ENCODE results near the gene DSG2. TPM values are rescaled to one million over a fixed set of nuclear protein-coding genes. Genes with fewer than 3 reads are reported as not detected.

DSG2 gene
- total RNA-seq, 1 donor from 2014 or later = 0.33 TPM

DNA sequence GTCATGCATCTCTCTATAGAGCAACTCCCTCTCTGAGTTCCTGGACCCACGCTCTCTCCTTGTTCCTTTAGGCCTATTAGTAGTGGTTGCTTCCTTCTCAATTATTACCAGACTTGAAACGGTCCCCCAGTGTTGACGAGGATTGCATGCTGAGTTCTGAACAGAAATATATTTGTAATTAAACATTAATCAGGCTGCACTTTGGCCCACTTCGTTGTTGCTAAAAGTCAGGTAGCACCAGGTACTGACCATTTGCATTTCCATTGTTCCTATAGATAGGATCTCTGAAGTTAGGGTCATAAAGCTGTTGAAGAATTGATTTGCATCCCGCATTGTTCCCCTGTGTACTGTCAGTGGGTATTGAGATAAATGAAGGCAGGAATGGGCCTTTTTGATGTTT lies 56.8 kb downstream of the DSG2 start:
- Mint-ChIP-seq H3K9me3 (no peaks in the 10 kb centered on the region), H3K4me1 (no peaks in the 10 kb centered on the region), H3K36me3 (ENCODE audit: low read depth) (no peaks in the 10 kb centered on the region), H3K27ac (no peak overlapping the region), H3K27me3 (peaks cover 9% of the 10 kb centered on the region), H3K4me3 (no peak overlapping the region)
- intact Hi-C loops (cut with micrococcal nuclease) = loop anchor here (5.0 kb wide), 1 partner anchor 403 kb away; no protein-coding TSS in a partner anchor
- DNase-seq = no peak

DNA sequence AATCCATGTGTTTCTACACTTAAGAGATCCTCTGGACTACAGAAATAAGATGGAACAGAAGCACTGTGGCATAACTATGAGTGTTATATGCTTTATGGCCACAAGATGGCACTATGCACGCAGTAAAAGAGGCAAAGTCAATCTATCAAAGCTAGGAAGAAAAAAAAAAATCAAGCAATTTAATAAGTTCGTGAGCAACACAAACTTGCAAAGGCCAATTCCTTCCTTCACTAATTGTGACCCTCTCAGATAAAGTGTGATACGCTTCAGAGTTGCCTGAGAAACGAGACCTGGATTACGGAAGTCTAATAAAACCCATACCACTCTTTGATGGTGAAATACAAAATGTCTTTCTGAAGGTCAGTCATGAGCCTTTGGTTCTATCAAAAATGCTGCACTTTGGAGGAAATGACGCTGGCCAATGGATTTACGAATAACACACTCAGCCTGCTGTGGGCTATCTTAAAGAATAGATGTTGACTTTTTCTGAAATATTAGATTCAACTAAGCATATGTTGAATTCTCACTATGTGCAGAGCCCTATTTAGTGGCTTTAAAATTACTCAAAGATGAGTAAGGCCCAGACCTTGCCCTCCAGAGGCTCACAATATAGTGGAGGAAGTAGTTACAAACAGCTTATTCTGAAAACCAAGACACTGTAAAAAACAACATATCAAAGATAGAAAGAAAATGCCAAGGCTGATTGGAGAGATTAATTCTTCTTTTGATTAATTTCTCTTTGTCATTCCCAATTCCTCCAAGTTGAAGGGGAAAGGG lies 58.2 kb downstream of the DSG2 start:
- H3K4me1 Mint-ChIP-seq = no peaks in the 10 kb centered on the region
- H3K4me3 Mint-ChIP-seq = no peak overlapping the region
- intact Hi-C loops (cut with micrococcal nuclease) = loop anchor here (1.0 to 5.0 kb wide), 3 partner anchors 166 to 401 kb away; no protein-coding TSS in a partner anchor
- H3K9me3 Mint-ChIP-seq = no peaks in the 10 kb centered on the region
- no peaks in the 10 kb centered on the region for H3K36me3 Mint-ChIP-seq (ENCODE audit: low read depth)
- peak; percentile 85 for DNase-seq
- H3K27me3 Mint-ChIP-seq = peaks cover 9% of the 10 kb centered on the region
- no peak overlapping the region for H3K27ac Mint-ChIP-seq

DNA sequence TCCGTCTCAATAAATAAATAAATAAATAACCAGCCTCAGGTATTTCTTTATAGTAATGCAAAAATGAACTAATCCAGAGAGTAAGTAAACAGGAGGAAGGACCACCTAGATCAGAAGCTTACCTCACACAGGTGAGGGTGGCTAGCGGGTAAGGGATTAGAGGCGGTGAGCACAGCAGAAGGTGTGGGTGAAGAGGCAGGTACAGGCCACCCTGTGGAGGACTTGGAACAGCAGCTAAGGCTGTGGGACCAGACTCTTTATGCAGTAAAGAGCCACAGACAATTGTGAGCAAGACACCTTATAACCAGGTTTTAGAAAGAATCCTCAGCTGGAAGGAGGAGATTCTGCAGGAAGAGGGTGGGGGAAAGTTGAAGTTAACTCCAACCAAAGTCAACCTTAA lies 59.5 kb downstream of the DSG2 start:
- Mint-ChIP-seq H3K4me1 (no peaks in the 10 kb centered on the region), H3K27me3 (peaks cover 9% of the 10 kb centered on the region), H3K36me3 (ENCODE audit: low read depth) (no peaks in the 10 kb centered on the region), H3K4me3 (no peak overlapping the region), H3K27ac (no peak overlapping the region), H3K9me3 (no peaks in the 10 kb centered on the region)
- no peak for DNase-seq
- intact Hi-C loops (cut with micrococcal nuclease) = loop anchor here (5.0 kb wide), 1 partner anchor 400 kb away; no protein-coding TSS in a partner anchor

DNA sequence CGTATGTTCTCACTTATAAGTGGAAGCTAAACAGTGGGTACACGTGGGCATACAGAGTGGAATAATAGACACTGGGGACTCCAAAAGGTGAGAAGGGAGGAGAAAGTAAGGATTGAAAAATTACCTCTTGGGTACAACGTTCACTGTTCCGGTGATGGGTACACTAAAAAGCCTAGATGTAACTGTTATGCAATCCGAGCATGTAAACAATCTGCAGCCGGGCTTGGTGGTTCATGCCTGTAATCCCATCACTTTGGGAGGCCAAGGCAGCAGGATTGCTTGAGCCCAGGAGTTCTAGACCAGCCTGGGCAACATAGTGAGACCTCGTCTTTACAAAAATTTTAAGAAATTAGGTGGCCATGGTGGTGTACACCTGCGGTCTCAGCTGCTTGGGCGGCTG lies 60.6 kb downstream of the DSG2 start:
- intact Hi-C loops (cut with micrococcal nuclease) = loop anchor here (5.0 kb wide), 1 partner anchor 399 kb away; no protein-coding TSS in a partner anchor
- H3K4me3 Mint-ChIP-seq = no peak overlapping the region
- H3K4me1 Mint-ChIP-seq = no peaks in the 10 kb centered on the region
- no peak for DNase-seq
- H3K27ac Mint-ChIP-seq = no peak overlapping the region
- no peaks in the 10 kb centered on the region for H3K36me3 Mint-ChIP-seq (ENCODE audit: low read depth)
- H3K9me3 Mint-ChIP-seq = no peaks in the 10 kb centered on the region
- peaks cover 9% of the 10 kb centered on the region for H3K27me3 Mint-ChIP-seq

DNA sequence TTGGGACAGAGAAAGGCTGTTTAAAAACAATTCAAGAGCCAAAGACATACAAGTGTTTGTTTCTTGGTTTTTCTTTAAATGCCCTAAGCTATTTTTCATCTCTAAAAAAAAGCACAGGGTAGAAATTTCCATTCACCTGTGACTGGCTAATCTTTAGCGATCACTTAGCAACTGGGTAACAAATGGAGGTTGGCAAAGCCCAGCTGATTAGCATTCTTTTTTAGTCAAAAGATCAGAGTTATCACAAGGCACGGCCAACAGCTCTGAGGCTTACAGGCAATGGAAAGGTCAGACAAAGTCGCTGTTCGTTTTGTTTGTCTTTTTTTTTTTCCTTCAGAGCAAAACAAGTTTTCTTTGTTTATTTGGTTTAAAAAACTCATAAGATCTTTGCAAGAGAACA lies 64.7 kb downstream of the DSG2 start:
- Mint-ChIP-seq H3K4me1 (no peaks in the 10 kb centered on the region), H3K4me3 (no peak overlapping the region), H3K27me3 (peaks cover 4% of the 10 kb centered on the region), H3K9me3 (no peaks in the 10 kb centered on the region), H3K36me3 (ENCODE audit: low read depth) (no peaks in the 10 kb centered on the region), H3K27ac (no peak overlapping the region)
- no peak for DNase-seq
- intact Hi-C loops (cut with micrococcal nuclease) = no loop called here

DNA sequence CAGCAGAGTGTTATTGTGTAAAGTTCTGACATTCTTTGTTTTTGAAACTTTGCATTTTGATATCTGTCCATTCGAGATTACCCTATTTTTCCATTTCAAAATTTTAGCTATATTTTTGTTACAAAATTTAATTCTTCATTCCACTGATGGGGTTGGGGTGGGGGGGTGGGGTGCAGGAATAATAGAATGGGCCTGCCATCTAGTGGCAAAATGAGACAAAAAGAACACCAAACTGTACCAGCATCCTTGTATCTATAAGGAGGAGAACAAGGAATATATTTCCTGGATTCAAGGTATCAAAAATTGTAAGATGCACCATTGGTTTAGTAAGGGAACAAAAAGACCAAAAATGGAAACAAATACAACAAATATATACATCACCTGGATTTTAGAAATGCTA lies 65.8 kb downstream of the DSG2 start:
- intact Hi-C loops (cut with micrococcal nuclease) = no loop called here
- no peak overlapping the region for H3K27ac Mint-ChIP-seq

DNA sequence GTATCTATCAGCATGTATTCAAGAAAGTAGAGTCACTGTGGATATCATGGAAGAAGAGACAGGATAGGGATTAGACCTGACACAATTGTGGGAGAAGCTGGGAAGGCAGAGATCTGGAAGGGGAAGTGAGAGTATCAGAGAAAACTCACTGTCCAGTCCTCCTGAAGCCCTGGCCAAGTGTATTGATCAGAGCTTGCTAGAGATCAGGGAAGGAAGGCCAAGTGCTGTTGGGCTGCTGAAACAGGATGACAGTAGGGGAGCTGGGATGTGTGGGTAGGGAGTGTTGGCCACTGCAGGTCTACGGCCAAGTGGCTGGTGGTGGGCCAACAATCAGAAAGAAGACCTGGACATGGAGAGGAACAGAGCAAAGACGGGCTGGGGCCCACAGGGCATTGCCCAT lies 67.4 kb downstream of the DSG2 start:
- Mint-ChIP-seq H3K36me3 (ENCODE audit: low read depth) (no peaks in the 10 kb centered on the region), H3K27me3 (peaks cover 4% of the 10 kb centered on the region), H3K27ac (no peak overlapping the region), H3K9me3 (no peaks in the 10 kb centered on the region), H3K4me3 (no peak overlapping the region), H3K4me1 (no peaks in the 10 kb centered on the region)
- intact Hi-C loops (cut with micrococcal nuclease) = no loop called here
- no peak for DNase-seq

More for the DNA sequence above, 65.8 kb downstream of the DSG2 start:
- no peaks in the 10 kb centered on the region for H3K4me1 Mint-ChIP-seq
- no peaks in the 10 kb centered on the region for H3K36me3 Mint-ChIP-seq (ENCODE audit: low read depth)
- peaks cover 4% of the 10 kb centered on the region for H3K27me3 Mint-ChIP-seq
- DNase-seq = no peak
- H3K4me3 Mint-ChIP-seq = no peak overlapping the region
- no peaks in the 10 kb centered on the region for H3K9me3 Mint-ChIP-seq

DNA sequence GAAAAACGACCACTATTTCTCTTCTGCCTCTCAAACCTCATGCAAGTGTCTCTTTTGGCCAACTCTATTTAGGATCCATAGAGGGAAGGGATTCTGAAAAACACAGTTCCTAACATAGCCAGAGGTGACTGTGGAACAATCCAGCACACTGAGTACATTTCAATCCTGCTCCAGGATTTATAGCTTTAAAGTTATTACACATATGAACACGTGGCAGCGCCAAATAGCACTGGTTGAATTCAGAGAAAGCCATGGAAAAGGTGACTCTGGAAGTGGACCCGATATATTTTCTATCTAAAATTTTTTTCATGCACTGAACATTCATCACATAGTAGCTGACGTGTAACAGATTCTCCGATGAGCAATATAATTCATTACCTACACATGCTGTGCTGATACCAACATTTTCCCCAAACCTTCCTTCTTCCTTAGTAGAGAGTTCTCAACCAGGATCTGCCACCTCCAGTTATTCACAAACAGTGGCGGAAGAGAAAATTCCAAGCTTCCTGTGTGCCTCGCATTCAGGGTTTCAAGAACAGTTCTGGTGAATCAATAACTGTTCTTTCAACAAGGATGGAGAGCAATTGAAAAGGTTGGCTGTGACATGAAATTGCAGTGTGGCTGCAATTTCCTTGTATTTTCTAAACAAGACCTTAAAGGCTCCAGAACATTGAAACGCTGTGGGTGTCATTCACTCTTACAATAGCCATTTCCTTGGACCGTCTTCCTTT lies 68.0 kb downstream of the DSG2 start:
- no peak overlapping the region for H3K4me3 Mint-ChIP-seq
- H3K27ac Mint-ChIP-seq = no peak overlapping the region

DNA sequence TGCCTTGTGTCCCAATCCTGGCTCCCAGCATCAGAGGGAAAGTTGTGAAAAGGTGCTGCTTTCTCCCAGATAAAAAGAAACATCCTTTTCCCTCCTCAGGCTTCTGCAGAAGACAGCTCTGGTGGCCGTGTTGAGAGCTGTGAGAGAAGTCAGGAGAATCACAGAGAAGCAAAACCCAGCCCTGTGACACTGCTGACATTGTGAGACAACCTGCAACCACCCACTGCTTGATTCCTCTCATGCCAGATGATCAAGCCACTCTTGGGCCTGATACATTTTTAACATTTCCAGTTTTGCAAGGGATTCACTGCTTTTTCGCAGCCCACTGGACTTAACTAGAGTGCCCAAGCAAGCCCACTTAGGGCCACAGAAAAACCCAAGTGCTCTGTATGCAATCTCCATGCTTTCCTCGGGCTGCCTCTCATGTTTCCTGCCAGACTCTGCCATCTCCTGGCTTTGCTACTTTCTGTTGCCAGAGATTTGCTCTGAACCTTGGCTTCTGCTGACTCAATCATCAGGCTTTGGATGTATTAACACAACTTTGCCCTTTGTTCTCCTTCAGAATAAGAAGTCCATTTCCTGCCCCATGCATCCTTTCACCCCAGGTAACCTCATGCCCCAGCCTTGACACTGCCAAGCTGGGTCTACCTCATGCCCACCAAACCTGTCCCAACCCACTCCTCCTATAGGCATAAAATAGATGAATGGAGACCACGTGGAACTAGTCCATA lies 68.8 kb downstream of the DSG2 start:
- H3K27me3 Mint-ChIP-seq = peaks cover 4% of the 10 kb centered on the region
- no peaks in the 10 kb centered on the region for H3K4me1 Mint-ChIP-seq
- intact Hi-C loops (cut with micrococcal nuclease) = no loop called here
- no peaks in the 10 kb centered on the region for H3K36me3 Mint-ChIP-seq (ENCODE audit: low read depth)
- H3K9me3 Mint-ChIP-seq = no peaks in the 10 kb centered on the region
- DNase-seq = no peak
- no peak overlapping the region for H3K27ac Mint-ChIP-seq
- no peak overlapping the region for H3K4me3 Mint-ChIP-seq

More for the DNA sequence above, 68.0 kb downstream of the DSG2 start:
- Mint-ChIP-seq H3K36me3 (ENCODE audit: low read depth) (no peaks in the 10 kb centered on the region), H3K27me3 (peaks cover 4% of the 10 kb centered on the region), H3K4me1 (no peaks in the 10 kb centered on the region), H3K9me3 (no peaks in the 10 kb centered on the region)
- intact Hi-C loops (cut with micrococcal nuclease) = no loop called here
- no peak for DNase-seq

DNA sequence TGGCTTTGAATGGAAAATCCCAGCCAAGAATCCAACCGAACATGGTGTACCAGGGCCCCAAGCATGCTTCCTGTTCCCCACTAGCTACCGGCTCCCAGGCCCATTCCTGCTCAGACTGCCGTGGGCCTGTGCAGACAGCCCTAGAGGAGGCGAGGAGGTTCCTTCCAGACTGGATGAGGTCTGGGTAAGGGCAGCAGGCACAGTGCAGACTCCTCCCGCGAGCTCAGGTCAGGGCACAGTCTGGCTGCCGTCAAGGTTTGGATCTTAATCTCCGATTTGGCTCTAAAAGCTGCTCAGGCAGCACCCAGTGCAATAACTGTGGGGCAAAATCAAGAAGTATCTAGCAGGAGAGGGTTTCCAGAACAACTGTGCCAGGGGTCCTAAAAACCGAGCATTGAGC lies 74.4 kb downstream of the DSG2 start:
- Mint-ChIP-seq H3K36me3 (ENCODE audit: low read depth) (no peaks in the 10 kb centered on the region), H3K27ac (no peak overlapping the region), H3K27me3 (peaks cover 2% of the 10 kb centered on the region), H3K4me1 (no peaks in the 10 kb centered on the region), H3K4me3 (no peak overlapping the region), H3K9me3 (no peaks in the 10 kb centered on the region)
- no peak for DNase-seq
- intact Hi-C loops (cut with micrococcal nuclease) = no loop called here

DNA sequence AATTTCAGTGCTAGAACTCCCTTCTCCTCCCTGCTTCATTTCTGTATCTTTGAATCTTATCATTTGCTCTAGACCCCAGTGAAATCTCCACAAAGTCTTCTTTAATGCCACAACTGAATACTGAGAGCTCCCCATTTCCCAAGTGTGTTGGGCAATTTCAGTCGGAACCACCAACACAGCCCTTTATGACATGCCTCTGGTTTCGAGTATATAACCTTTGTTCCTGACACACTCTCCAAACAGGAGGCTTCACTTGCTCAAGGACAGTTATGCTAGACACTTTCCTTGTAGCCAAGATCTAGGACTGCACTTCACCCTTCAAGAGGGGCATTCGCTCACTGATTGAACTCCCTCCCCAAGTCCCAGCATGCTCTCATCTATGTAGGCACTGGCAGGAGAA lies 75.1 kb downstream of the DSG2 start:
- H3K27ac Mint-ChIP-seq = no peak overlapping the region
- DNase-seq = no peak
- H3K36me3 Mint-ChIP-seq (ENCODE audit: low read depth) = no peaks in the 10 kb centered on the region
- H3K27me3 Mint-ChIP-seq = peaks cover 2% of the 10 kb centered on the region
- no peak overlapping the region for H3K4me3 Mint-ChIP-seq
- no peaks in the 10 kb centered on the region for H3K9me3 Mint-ChIP-seq
- intact Hi-C loops (cut with micrococcal nuclease) = no loop called here
- no peaks in the 10 kb centered on the region for H3K4me1 Mint-ChIP-seq

DNA sequence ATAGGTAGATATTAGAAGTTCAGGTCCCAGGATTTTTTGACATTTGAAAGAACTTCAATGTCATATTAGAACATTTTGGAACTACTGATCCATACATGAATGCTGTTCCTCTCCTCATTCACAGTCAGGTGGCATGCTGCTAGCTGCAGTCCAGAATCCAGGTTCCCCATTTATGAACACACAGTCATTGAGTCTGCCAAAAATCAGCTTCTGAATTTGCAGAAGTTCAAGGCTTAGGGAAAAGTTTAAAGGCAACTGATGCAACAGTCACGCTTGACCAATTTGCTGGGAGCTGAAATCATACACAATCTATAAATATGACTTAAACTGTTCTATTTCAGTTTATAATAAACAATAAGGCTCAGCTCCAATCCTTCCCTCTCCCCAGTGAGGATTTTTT lies 76.4 kb downstream of the DSG2 start:
- no peak for DNase-seq
- intact Hi-C loops (cut with micrococcal nuclease) = no loop called here
- no peaks in the 10 kb centered on the region for H3K36me3 Mint-ChIP-seq (ENCODE audit: low read depth)
- no peaks in the 10 kb centered on the region for H3K9me3 Mint-ChIP-seq
- H3K27ac Mint-ChIP-seq = no peak overlapping the region
- H3K27me3 Mint-ChIP-seq = peaks cover 2% of the 10 kb centered on the region
- no peak overlapping the region for H3K4me3 Mint-ChIP-seq
- H3K4me1 Mint-ChIP-seq = no peaks in the 10 kb centered on the region

DNA sequence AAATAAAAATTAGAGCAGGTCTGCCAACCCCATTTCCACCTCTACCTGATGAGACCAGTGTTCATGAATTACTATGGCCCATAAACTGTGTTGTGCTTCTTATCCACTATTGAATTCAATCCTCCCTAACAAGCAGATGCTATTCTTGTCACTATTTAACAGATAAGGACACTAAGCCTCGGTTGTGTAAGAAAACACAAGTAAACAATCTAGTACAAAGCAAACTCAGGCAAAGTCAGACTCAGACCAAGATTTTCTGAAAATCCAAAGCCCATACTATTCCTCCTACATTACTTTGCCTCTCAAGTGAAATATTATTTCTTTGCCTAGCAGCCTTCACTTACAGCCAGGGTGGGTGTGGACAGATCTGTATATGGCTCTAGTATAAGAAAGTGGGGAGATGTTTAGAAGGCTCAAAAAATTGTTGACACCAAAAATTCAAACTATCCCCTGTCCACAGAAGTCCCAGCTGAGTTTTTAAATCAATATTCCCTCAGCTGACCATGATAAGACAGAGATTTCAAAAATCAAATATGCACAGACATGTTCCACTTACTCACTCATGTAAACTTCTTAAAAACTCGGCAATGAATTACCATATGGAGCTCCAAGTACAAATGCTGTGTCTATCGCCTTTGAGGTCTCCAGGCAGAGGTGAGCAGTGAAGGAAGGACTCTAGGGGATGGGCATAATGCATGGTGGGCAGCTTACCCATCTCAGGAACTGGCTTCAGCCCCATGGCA lies 77.7 kb downstream of the DSG2 start:
- Mint-ChIP-seq H3K27me3 (peaks cover 2% of the 10 kb centered on the region), H3K36me3 (ENCODE audit: low read depth) (no peaks in the 10 kb centered on the region), H3K4me1 (no peaks in the 10 kb centered on the region), H3K9me3 (no peaks in the 10 kb centered on the region), H3K4me3 (no peak overlapping the region), H3K27ac (no peak overlapping the region)
- intact Hi-C loops (cut with micrococcal nuclease) = no loop called here
- no peak for DNase-seq

Measured in activated CD4-positive, alpha-beta T cell treated with anti-CD3 and anti-CD28 coated beads, Interleukin-2, amount 10 ng/mL, durations not matched to agents 24 days and 14 days (primary cell).